ENCODE data around the gene SPANXN3.
"Not testable (repeated sequence)": the region's sequence is repeated elsewhere in the genome, so short reads cannot be mapped to it uniquely, and the experiment has no call there.

Gene SPANXN3, protein sequence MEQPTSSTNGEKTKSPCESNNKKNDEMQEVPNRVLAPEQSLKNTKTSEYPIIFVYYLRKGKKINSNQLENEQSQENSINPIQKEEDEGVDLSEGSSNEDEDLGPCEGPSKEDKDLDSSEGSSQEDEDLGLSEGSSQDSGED

DNA sequence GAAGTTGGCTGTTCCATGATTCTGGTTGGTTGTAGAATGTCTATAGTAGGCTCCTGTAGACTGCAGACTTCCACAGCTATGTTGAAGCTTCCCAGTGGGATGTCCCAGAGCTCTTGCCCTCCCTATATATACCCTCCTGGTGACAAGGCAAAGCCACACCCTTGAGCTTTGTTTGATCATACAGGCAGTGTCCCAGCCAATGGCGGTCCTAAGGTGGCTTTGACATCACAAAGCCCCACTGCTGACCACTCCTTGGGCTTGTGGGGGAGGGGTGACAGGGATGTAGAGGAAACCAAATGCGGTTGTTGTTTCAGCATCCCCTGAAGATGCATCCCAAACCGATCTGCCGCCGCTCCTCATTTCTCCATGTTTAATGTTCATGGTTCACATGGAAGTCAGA is at the start of gene SPANXN3:
Gene SPANXN3, minus strand, starts transcription at position 101 of the 400 bp plus-strand sequence. Its CDS starts 84 bp downstream, at position 17.
- DNase-seq (ENCODE audit: low read depth): not testable (repeated sequence)

DNA sequence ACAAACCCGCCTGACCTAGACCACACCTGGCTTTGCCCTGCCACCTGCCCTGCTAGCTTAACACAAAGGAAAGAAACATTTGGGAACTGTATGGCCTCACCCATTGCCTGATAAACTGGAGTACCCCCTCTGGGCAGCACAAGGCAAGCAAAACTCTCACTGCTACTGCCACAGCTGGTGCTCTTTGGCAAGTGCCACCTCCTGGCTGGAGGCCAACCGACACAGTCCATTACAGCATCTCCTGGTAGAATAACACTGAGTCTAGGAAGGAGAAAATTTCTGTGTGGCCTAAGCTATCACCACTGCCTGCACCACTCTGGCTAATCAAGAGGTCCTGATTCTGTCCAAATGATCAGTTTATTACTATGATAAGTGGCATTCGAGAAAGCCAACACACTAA is 18.9 kb upstream of the SPANXN3 start:
- DNase-seq (ENCODE audit: low read depth): no peak

DNA sequence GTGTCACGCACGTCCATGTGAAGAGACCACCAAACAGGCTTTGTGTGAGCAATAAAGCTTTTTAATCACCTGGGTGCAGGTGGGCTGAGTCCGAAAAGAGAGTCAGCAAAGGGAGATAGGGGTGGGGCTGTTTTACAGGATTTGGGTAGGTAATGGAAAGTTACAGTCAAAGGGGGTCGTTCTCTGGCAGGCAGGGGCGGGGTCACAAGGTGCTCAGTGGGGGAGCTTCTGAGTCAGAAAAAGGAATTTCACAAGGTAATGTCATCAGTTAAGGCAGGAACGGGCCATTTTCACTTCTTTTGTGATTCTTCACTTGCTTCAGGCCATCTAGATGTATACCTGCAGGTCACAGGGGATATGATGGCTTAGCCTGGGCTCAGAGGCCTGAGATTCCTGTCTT is 15.1 kb downstream of the SPANXN3 start:
- not testable (repeated sequence) for DNase-seq (ENCODE audit: low read depth)

DNA sequence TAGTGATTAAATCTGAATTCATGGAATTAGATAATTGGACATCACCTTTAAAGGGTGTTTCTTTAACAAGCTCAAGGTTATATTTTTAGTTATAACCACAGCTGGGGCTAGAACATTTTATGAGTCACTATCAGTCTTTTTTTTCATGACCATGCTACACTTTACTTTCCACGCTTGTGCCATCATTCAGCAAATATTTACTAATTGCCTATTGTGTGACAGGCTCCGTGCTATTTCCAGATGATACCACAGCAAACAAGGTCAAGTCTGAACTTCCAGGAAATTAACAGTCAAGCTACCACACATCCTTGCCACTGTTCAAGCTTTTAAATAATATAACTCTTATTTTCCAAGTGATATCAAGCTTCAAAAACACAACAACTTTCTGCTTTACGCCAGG is 16.5 kb downstream of the SPANXN3 start:
- no peak for DNase-seq (ENCODE audit: low read depth)

DNA sequence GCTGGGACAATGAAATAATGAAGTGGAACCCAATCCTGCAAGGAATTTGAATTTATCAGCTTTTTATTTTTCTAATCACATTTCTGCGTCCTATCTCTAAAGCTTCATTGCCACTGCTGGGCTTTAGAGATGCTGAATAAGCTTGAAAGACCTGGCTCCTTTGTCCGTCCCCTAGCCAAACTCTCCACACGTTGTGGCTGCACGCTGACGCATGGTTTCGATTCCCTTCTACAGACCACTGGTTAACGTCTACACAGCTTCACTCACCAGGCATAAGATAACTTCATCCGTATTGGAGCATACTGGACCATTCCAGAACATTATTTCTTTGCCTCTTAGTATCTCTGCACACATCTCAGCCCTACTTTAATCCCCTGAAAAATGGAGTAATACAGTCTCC is 31.2 kb downstream of the SPANXN3 start:
- no peak for DNase-seq (ENCODE audit: low read depth)

DNA sequence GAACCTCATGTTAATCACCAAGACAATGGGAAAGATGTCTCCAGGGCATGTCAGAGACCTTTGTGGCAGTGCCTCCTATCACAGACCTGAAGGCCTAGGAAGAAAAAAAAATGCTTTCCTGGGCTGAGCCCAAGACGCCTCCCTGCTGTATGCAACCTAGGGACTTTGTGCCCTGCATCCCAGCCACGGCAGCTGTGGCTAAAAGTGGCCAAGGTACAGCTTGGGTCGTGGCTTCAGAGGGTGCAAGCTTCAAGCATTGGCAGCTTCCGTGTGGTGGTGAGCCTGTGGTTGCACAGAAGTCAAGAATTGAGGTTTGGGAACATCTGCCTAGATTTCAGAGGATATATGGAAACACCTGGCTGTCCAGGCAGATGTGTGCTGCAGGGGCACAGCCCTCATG is 40.5 kb downstream of the SPANXN3 start:
- DNase-seq (ENCODE audit: low read depth): no peak

DNA sequence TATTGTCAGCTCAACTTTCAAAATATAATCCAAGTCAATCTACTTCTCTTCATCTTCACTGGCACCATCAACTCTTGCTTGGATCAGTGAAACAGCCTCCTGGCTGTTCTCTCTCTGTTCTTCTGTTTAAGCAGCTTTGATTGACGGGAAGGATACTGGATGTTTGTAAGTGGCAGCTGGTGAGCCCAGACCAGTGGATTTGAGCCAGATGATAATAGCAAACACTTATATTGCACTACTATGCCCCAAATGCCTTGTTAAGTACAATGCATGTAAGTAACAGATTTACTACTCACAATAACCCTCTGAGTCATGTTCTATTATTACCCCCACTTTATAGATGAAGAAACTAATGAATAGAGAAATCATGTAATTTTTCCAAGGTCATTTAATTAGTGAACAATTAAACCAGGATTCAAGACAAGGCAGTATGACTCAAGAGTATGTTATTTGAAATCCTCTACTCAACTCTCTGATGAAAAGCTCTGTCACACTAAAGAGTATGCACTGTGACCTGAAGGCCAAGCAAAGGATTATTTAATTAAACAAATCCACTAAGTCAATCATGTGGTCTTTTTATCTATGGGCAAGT is 44.8 kb downstream of the SPANXN3 start:
- DNase-seq (ENCODE audit: low read depth): no peak

DNA sequence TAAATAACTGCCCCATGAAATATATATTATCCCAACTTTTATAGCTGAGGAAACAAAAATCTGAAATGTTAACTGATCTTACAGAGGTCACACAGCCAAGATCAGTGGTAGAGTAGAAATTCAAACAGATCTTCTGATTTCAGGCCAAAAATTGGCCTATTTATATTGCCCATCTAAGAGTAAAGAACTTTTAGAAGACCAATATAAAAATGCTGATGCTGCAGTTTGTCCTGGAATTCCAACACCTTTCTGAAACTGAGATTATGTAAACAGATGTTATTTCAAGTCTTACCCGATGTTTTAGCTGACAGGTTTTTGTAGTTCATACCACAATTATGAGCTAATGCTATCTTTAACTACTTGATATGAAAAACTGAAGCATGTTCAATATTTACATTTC is 51.1 kb downstream of the SPANXN3 start:
- no peak for DNase-seq (ENCODE audit: low read depth)

DNA sequence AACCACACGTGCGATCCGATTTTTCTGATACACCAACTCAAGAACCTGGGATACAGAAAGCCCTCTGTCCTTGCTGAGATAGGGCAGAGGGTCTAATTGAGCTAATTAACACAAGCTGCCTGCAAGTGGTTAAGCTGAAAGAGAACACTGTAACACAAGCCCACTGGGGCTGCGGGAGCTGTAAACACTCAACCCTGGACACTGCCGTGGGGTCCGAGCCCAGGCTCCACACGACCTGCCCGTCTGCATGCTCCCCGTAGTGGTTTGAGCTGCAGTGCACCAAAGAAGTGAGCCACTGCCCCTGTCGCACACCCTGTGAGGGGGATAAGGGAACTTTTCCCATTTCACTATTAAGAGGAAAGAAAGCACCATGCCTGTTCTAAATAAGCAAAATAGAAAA is 54.6 kb downstream of the SPANXN3 start:
- DNase-seq (ENCODE audit: low read depth): no peak

DNA sequence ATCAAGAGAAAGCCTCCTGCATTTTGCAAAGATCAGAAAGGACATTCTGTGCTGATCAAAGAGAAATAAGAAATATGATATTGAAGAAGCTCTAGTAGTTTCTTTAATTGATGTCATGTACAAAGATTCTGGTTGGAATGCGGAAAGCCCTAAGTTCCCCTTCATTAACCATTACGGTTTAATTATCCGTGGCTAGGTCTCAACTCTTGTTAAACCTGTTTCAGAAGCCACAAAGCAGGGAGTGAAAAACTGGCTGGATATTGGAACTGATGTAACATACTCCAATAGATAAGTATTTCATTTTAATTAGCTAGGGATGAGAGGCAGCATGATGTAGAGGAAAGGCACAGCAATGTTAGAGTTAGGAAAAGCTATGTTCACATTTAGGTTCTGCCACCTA is 55.7 kb downstream of the SPANXN3 start:
- DNase-seq (ENCODE audit: low read depth): no peak

All from EH (cell line).